ENCODE results near the gene GALE. TPM values are rescaled to one million over a fixed set of nuclear protein-coding genes. Genes with fewer than 3 reads are reported as not detected.
"Not testable (repeated sequence)": the region's sequence is repeated elsewhere in the genome, so short reads cannot be mapped to it uniquely, and the experiment has no call there.

The GALE gene
- total RNA-seq, 1 experiment from 2014 or later, result 80.7 TPM

DNA sequence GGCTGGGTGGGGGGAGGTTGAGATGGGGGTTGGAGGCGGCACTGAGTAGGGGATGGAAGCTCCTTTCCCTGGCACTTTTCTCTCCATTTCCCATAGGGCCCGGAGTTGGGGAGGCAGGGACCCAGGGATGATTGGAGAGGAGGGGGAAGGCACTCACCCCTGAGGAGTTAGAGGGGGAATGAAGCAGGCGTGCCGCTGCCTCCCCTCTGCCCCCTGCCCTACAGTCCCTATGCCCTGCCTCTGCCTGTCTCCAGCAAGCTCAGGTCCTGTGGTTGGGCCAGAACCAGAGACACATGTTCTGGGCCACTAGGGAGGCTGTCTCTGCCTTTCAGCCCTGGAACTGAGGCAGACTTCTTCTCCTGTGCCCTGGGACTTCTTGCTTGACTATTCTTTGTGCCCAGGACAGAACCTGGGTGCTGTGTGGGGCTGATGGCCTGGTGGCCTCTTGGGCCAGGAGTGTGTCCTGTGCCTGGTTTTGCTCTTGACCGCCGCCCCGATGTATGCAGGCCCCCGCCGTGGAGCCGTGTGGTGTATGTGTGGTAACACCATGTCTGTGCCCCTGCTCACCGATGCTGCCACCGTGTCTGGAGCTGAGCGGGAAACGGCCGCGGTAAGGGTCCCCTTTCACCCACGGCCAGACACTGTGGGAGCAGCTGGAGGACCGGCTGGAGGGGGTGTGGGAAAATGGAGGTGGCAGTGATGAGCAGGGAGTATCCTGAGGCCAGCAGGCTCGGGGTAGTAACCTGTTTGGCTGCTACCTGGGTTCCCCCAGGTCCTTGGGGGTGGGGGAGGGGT, 8.2 kb downstream of the GALE start:
- no peak for DNase-seq (ENCODE audit: low read depth)

GRCh38 chr1:23791516-23792047, 9.0 kb downstream of the GALE start:
- peak; percentile 49 for DNase-seq (ENCODE audit: low read depth)

DNA sequence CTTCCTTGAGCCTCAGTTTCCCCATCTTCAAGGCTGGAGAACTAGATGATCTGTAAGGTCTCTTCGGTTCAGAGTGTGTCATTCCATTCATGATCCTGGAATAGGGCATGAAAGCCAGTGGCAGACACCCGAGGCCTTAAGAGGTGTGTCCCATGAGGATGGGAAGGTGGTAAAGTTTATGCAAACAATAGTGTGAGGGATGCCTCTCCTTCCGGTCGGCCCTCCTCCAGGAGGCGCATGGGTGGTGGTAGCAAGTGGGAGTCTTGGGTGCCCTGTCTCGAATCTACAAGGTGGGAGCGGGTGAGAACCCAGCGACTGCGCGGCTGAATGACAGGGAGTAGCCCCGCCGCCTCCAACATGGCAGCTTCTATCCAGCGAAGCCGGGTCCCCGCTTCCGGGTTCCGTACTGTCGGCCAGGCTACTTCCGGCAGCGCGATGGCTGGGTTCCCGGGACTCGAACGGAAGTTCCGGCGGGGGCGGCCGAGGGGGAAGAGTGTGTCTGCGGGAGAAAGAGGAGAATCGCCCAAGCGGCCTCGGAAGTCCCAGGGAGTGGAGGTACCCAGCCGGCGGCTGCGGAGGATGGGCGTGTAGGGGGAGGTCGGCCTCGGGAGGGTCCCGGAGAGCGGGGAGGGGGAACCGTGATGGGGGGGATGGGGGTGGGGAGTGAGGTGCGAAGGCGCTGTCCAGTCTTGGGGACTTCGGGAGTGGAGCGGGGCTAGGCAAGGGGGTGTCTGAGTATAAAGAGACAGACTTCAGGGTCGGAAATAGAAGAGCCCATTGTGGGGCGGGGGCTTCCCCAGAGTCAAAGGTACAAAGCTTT, 9.6 kb downstream of the GALE start, which contains the start of gene LYPLA2:
Gene LYPLA2 (plus strand): TSS at position 450 of the 820 bp plus-strand sequence. CDS start 1,538 bp downstream, outside the sequence.
- DNase-seq (ENCODE audit: low read depth), result peak; percentile 93

- no peak for DNase-seq (ENCODE audit: low read depth)
These were observed 11.9 kb downstream of the GALE start for GRCh38 chr1:23788695-23789094.

DNA sequence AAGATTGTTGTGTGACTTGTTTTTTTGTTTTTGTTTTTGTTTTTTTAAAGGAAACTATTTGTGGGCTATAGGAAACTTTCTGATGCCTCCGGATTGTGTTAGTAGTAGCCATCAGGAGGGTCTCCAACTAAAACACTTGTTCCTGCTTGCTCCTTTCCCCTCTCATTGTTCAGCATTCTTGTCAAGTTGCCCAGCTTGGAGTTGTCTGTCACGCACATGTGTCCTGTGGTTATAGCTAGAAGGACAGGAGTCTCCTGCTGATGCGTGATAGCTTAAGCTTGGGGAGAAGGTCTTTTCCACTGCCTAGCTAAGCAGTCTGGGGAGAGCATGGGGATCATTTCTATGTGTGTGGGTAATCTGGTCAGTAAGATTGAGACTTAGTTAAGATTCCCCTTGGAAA, 12.9 kb downstream of the GALE start:
- no peak for DNase-seq (ENCODE audit: low read depth)

- no peak for DNase-seq (ENCODE audit: low read depth)
These were observed 15.7 kb downstream of the GALE start for GRCh38 chr1:23784846-23785245.

DNA sequence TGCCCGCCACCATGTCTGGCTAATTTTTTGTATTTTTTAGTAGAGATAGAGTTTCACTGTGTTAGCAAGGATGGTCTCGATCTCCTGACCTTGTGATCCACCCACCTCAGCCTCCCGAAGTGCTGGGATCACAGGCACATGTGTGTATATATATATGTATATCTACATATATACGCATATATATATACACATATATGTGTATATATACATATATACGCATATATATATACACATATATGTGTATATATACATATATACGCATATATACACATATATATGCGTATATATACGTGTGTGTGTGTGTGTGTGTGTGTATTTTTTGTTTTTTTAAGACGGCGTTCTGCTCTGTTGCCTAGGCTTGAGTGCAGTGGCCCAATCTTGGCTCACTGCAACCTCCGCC, 17.4 kb downstream of the GALE start:
- DNase-seq (ENCODE audit: low read depth), result not testable (repeated sequence)

- peak; percentile 83 for DNase-seq (ENCODE audit: low read depth)
These were observed 20.7 kb downstream of the GALE start for GRCh38 chr1:23779826-23780371.

GRCh38 chr1:23777979-23778814, 22.4 kb downstream of the GALE start, which contains the start of gene PITHD1:
Gene PITHD1 (plus strand): TSS chr1:23778418. CDS start chr1:23778516, 98 bp downstream.
- DNase-seq (ENCODE audit: low read depth), result peak; percentile 80

GRCh38 chr1:23776217-23776616, 24.3 kb downstream of the GALE start:
- DNase-seq (ENCODE audit: low read depth), result no peak

GRCh38 chr1:23774174-23774880, 26.2 kb downstream of the GALE start:
- DNase-seq (ENCODE audit: low read depth), result no peak

DNA sequence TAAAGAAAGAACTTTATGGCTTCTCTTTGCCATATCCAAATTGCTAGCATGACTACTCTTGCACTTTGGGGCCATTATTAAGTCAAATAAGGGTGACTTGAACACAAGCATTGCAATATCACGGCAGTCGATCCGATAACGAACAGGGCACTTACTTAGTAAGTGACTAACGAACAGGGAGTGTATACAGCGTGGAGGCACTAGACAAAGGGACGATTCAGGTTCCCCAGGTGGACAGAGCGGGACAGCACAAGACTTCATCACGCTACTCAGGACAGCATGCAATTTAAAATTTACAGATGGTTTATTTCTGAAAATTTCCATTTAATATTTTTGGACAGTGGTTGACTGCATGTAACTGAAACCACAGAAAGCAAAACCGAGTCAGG, 27.7 kb downstream of the GALE start:
- DNase-seq (ENCODE audit: low read depth), result no peak

GRCh38 chr1:23772049-23772853, 28.3 kb downstream of the GALE start:
- peak; percentile 82 for DNase-seq (ENCODE audit: low read depth)

DNA sequence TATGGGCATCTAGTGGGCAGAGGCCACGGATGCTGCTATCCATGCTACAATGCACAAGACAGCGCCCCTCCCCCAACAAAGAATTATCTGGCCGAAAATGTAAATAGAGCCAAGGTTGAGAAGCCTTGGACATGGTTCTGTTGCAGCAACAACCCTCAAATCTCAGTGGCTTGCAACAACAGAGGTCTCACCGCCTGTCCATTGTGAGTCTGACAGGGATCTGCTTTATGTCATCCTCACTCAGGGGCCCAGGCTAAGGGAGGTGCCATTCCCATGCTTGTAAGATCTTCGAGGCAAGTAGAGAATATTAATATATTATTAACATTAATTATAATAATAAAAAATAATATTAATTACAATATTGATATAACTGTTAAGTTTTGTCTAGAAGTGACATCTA, 31.8 kb downstream of the GALE start:
- no peak for DNase-seq (ENCODE audit: low read depth)

GRCh38 chr1:23763041-23763577, 37.4 kb downstream of the GALE start:
- DNase-seq (ENCODE audit: low read depth), result no peak

- no peak for DNase-seq (ENCODE audit: low read depth)
These were observed 41.3 kb downstream of the GALE start for GRCh38 chr1:23759277-23759676.

- no peak for DNase-seq (ENCODE audit: low read depth)
These were observed 42.7 kb downstream of the GALE start for GRCh38 chr1:23757812-23758211.

DNA sequence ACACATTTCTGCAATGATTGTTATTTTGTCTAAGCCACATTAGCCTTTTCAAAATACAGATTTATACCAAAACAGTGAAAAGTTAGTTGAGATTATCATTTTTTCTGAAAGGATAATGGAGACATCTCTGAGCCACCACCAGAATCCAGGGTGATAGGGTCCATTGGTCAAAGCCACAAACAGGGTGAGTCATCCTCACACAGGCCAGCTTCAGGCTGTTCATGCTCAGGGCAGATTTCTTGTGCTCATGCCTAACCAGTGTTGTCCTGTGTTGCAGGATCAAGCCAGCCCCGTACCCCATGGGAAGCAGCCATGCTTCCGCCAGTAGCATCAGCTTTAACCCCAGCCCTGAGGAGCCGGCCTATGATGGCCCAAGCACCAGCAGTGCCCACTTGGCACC, 43.9 kb downstream of the GALE start:
- peak; percentile 83 for DNase-seq (ENCODE audit: low read depth)

GRCh38 chr1:23752909-23753308, 47.6 kb downstream of the GALE start:
- no peak for DNase-seq (ENCODE audit: low read depth)

DNA sequence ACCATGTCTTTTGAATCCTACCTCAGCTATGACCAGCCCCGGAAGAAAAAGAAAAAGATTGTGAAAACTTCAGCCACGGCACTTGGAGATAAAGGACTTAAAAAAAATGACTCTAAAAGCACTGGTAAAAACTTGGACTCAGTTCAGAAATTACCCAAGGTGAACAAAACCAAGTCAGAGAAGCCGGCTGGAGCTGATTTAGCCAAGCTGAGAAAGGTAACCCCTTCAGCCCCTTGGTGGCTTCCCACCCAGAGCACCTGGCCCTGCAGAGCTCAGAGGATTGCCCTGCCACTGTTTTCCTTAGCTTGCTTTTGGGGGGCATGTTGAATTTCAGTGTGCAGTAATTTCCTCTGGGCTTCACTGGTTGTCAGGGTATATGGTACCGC, 48.7 kb downstream of the GALE start:
- no peak for DNase-seq (ENCODE audit: low read depth)
